A673 (cell line): Measurements from ENCODE around the gene CACNG3. TPM values are rescaled to one million over a fixed set of nuclear protein-coding genes. Genes with fewer than 3 reads are reported as not detected.

Experiments used
- BruUV-seq: library from RNA; stranded (reverse); fragments of 400-500 nt; replicated peaks from 2 replicates; lab custom pipeline; 2021; lab: Mats Ljungman, UMichigan
- CTCF ChIA-PET: fragments of 300-600 bp; sonication (Branson Sonifier 250); formaldehyde crosslinking; loops from one replicate; lab custom pipeline; 2022; ENCODE audit warnings: antibody characterized with exemption; lab: Charles Lee
- POLR2A ChIA-PET: fragments of 300-600 bp; sonication (Branson Sonifier 250); formaldehyde crosslinking; loops from one replicate; lab custom pipeline; 2022; ENCODE audit warnings: antibody characterized with exemption; ENCODE audit not compliant: low non-redundant PET; lab: Charles Lee
- DNase-seq: peaks from one replicate; pipeline ENCODE4 v3.0.0-alpha.2; 2015; ENCODE audit warnings: low spot score
- H3K27ac ChIP-seq: fragments of 200-600 bp; sonication (generic); 2 replicates; pipeline ENCODE4 v1.5.1; 2016; ENCODE audit warnings: mixed run types, low read depth, mild to moderate bottlenecking, mixed read lengths, antibody characterized with exemption, low read length; ENCODE audit not compliant: poor library complexity, severe bottlenecking
- H3K27me3 ChIP-seq: fragments of 200-600 bp; sonication (generic); replicated peaks from 2 replicates; pipeline ENCODE4 v1.6.1; 2017; ENCODE audit warnings: mixed run types, low read depth, mild to moderate bottlenecking, mixed read lengths, antibody characterized with exemption, low read length; ENCODE audit not compliant: insufficient read depth, poor library complexity
- H3K36me3 ChIP-seq: fragments of 200-600 bp; sonication (generic); 2 replicates; pipeline ENCODE4 v1.6.1; 2016; ENCODE audit warnings: mixed run types, mild to moderate bottlenecking, mixed read lengths, antibody characterized with exemption, low read length; ENCODE audit not compliant: insufficient read depth, poor library complexity, severe bottlenecking
- H3K4me1 ChIP-seq: fragments of 200-600 bp; sonication (generic); 2 replicates; pipeline ENCODE4 v1.6.1; 2017; ENCODE audit warnings: mixed run types, mild to moderate bottlenecking, mixed read lengths, antibody characterized with exemption, low read length; ENCODE audit not compliant: insufficient read depth, poor library complexity, severe bottlenecking
- H3K4me3 ChIP-seq: fragments of 200-600 bp; sonication (generic); 2 replicates; pipeline ENCODE4 v1.5.1; 2016; ENCODE audit warnings: low read depth, mixed run types, mild to moderate bottlenecking, mixed read lengths, low read length; ENCODE audit not compliant: poor library complexity, severe bottlenecking
- H3K9me3 ChIP-seq: fragments of 200-600 bp; sonication (generic); 2 replicates; pipeline ENCODE4 v1.6.1; 2016; ENCODE audit warnings: mixed run types, low read depth, mild to moderate bottlenecking, mixed read lengths, antibody characterized with exemption, low read length; ENCODE audit not compliant: poor library complexity, severe bottlenecking
- EZH2 ChIP-seq: fragments of 200-600 bp; sonication (generic); IDR thresholded peaks from 2 replicates; pipeline ENCODE4 v1.6.1; 2017; ENCODE audit warnings: borderline replicate concordance, low read depth, mild to moderate bottlenecking, mixed read lengths, antibody characterized with exemption, low read length; ENCODE audit not compliant: poor library complexity, severe bottlenecking
- intact Hi-C: fragments of 100-400 bp; cut with micrococcal nuclease; formaldehyde crosslinking; loops from one replicate; pipeline ENCODE4 v1.10.0; 2022; ENCODE audit not compliant: unreplicated experiment
- total RNA-seq: library from RNA; stranded (reverse); gene quantifications from 2 replicates; pipeline ENCODE4 v1.2.3, GENCODE V29; 2021
- TF ChIP-seq, protein P1 (sequence below): fragments of 300-800, 200-600 bp; sonication (generic); conservative IDR thresholded peaks from 2 replicates; pipeline ENCODE4 v1.5.1; 2017; ENCODE audit warnings: low read depth, mild to moderate bottlenecking, antibody characterized with exemption, low read length, moderate library complexity, mixed read lengths

The CACNG3 gene
- total RNA-seq, 1 experiment from 2014 or later: 3.6 TPM

DNA sequence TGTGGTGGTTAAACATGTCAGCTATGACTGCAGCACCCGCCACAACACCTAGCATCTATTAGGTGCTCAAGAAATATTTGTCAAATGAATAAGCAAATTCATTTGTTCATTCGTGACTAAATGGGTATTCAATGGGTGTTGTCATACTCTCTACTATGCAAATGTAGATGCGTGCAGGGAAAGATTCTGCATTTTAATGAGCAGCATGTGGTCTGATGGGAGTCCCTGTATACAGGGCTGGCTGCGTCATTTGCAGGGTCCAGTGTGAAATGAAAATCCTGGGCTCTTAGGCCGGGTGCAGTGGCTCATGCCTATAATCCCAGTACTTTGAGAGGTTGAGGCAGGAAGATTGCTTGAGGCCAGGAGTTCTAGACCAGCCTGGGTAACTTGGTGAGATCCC lies 97.5 kb downstream of the CACNG3 start:
- H3K27me3 ChIP-seq: no peaks in the 10 kb centered on the region
- no peaks in the 10 kb centered on the region for H3K36me3 ChIP-seq
- DNase-seq: no peak
- no peak overlapping the region for H3K27ac ChIP-seq
- POLR2A ChIA-PET: no interaction called here
- intact Hi-C loops: no loop called here
- BruUV-seq: no TSS peak
- no peak for TF ChIP-seq EZH2
- TF ChIP-seq, protein P1, sequence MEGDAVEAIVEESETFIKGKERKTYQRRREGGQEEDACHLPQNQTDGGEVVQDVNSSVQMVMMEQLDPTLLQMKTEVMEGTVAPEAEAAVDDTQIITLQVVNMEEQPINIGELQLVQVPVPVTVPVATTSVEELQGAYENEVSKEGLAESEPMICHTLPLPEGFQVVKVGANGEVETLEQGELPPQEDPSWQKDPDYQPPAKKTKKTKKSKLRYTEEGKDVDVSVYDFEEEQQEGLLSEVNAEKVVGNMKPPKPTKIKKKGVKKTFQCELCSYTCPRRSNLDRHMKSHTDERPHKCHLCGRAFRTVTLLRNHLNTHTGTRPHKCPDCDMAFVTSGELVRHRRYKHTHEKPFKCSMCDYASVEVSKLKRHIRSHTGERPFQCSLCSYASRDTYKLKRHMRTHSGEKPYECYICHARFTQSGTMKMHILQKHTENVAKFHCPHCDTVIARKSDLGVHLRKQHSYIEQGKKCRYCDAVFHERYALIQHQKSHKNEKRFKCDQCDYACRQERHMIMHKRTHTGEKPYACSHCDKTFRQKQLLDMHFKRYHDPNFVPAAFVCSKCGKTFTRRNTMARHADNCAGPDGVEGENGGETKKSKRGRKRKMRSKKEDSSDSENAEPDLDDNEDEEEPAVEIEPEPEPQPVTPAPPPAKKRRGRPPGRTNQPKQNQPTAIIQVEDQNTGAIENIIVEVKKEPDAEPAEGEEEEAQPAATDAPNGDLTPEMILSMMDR: no peak
- no peaks in the 10 kb centered on the region for H3K4me1 ChIP-seq
- no peak overlapping the region for H3K4me3 ChIP-seq
- CTCF ChIA-PET: no interaction called here
- no peaks in the 10 kb centered on the region for H3K9me3 ChIP-seq

- no peak overlapping the region for H3K27ac ChIP-seq
- intact Hi-C loops: no loop called here
- no peaks in the 10 kb centered on the region for H3K27me3 ChIP-seq
- no peaks in the 10 kb centered on the region for H3K9me3 ChIP-seq
- no TSS peak for BruUV-seq
- no peaks in the 10 kb centered on the region for H3K4me1 ChIP-seq
- no peak overlapping the region for H3K4me3 ChIP-seq
- no peaks in the 10 kb centered on the region for H3K36me3 ChIP-seq
- POLR2A ChIA-PET: no interaction called here
- no peak for TF ChIP-seq EZH2
- TF ChIP-seq, protein P1: no peak
- DNase-seq: no peak
- CTCF ChIA-PET: no interaction called here
Observed at GRCh38 chr16:24357511-24357910, 101.4 kb downstream of the CACNG3 start.

- BruUV-seq: no TSS peak
- CTCF ChIA-PET: no interaction called here
- Histone ChIP-seq H3K27ac (no peak overlapping the region), H3K4me3 (no peak overlapping the region), H3K27me3 (no peaks in the 10 kb centered on the region), H3K36me3 (no peaks in the 10 kb centered on the region), H3K9me3 (no peaks in the 10 kb centered on the region), H3K4me1 (no peaks in the 10 kb centered on the region)
- intact Hi-C loops: no loop called here
- POLR2A ChIA-PET: no interaction called here
- TF ChIP-seq EZH2: no peak
- TF ChIP-seq, protein P1: no peak
- DNase-seq: no peak
Observed at GRCh38 chr16:24358117-24358516, 102.0 kb downstream of the CACNG3 start.
